GM12891 (cell line): Measurements from ENCODE around the gene CCDC177.

Experiments used
- POLR2A ChIP-seq: IDR thresholded peaks from 2 replicates; pipeline ENCODE4 v1.6.1; 2011; ENCODE audit warnings: low read depth, low read length, control low read depth
- POLR2AphosphoS5 ChIP-seq: IDR thresholded peaks from 2 replicates; pipeline ENCODE4 v1.6.1; 2011; ENCODE audit warnings: low read depth, low read length, control low read depth
- POU2F2 ChIP-seq: IDR thresholded peaks from 2 replicates; pipeline ENCODE4 v1.6.1; 2011; ENCODE audit warnings: low read depth, mild to moderate bottlenecking, control low read depth, low read length, moderate library complexity
- TAF1 ChIP-seq: IDR thresholded peaks from 2 replicates; pipeline ENCODE4 v1.6.1; 2011; ENCODE audit warnings: low read depth, low read length, control low read depth

- TF ChIP-seq POLR2AphosphoS5 (no peak), POLR2A (no peak), POU2F2 (no peak), TAF1 (no peak)
These were observed 44.6 kb downstream of the CCDC177 start for GRCh38 chr14:69530095-69530494.
